ENCODE measurements around the gene MYH8. TPM values are rescaled to one million over a fixed set of nuclear protein-coding genes. Genes with fewer than 3 reads are reported as not detected.

MYH8 gene
- total and polyA plus RNA-seq, 2 of the 13 experiments (the other 11 are each of a cell fraction or from before 2014, with no cell fraction given), result not detected

- H3K27me3 ChIP-seq (ENCODE audit: control insufficient read depth in 1 of 2, insufficient read depth in 2 of 2, low read length in 2 of 2), result no peaks in the 10 kb centered on the region
- H3K36me3 ChIP-seq (replicated peaks in 1 of 2; ENCODE audit: control insufficient read depth in 1 of 2, insufficient read depth in 2 of 2, low read length in 2 of 2), result no peaks in the 10 kb centered on the region
- no peak overlapping the region for H2AFZ ChIP-seq (ENCODE audit: low read length)
- H3K79me2 ChIP-seq (ENCODE audit: insufficient read depth, low read length), result no peaks in the 10 kb centered on the region
- TF ChIP-seq SNAI1 (CRISPR knock-in tag; IDR thresholded peaks at IDR 0.05; ENCODE audit: borderline replicate concordance), result no peak
- TF ChIP-seq CEBPB (IDR thresholded peaks at IDR 0.05; ENCODE audit: borderline replicate concordance, low read depth, low read length), result no peak
- TF ChIP-seq TARDBP (CRISPR knock-in tag; IDR thresholded peaks at IDR 0.05), result no peak
- no peak for TF ChIP-seq TP53 (CRISPR knock-in tag; conservative IDR thresholded peaks at IDR 0.05)
- TF ChIP-seq ZNF276 (CRISPR knock-in tag; IDR thresholded peaks at IDR 0.05; ENCODE audit: low read depth), result no peak
- TF ChIP-seq MED8 (CRISPR knock-in tag; IDR thresholded peaks at IDR 0.05; ENCODE audit: insufficient replicate concordance), result no peak
- no peak overlapping the region for H3K27ac ChIP-seq (ENCODE audit: extremely low read length, insufficient read depth, low read length)
- no peak overlapping the region for H3K4me2 ChIP-seq (ENCODE audit: low read depth, low read length)
- no TSS peak for BruUV-seq (replicated peaks)
- no peak for FAIRE-seq
- WGBS (ENCODE audit: low lambda C conversion rate), result 40% methylated on average over 2 of the region's 2 CpGs
- H3K9ac ChIP-seq (ENCODE audit: insufficient read depth, low read depth, low read length), result no peak overlapping the region
- no peak for ATAC-seq
- H3K4me1 ChIP-seq (ENCODE audit: insufficient read depth, low read length), result no peaks in the 10 kb centered on the region
- H4K20me1 ChIP-seq (ENCODE audit: insufficient read depth, low read length), result no peaks in the 10 kb centered on the region
- POLR2A ChIA-PET, result no interaction called here
- H3K9me3 ChIP-seq (ENCODE audit: low read length), result no peaks in the 10 kb centered on the region
- in situ Hi-C loops (cut with HindIII; ENCODE audit: extremely low pct_ligation_motif_present, low pct_unique_long_range_greater_than_20kb) (no loop called here), intact Hi-C loops (cut with micrococcal nuclease; ENCODE audit: unreplicated experiment) (no loop called here)
- CTCF ChIA-PET (ENCODE audit: low intra/inter-chr PET ratio, low total read pairs), result no interaction called here
- no peak for DNase-seq (ENCODE audit: low spot score)
- no peak overlapping the region for H3K4me3 ChIP-seq (replicated peaks in 1 of 3; ENCODE audit: insufficient read depth in 1 of 3, low read depth in 2 of 3, low read length in 3 of 3)
Measured at GRCh38 chr17:10421211-10421610, 539 bp downstream of the MYH8 start.

GRCh38 chr17:10420811-10421210 is 939 bp downstream of the MYH8 start:
- Histone ChIP-seq H2AFZ (ENCODE audit: low read length) (no peak overlapping the region), H3K4me2 (ENCODE audit: low read depth, low read length) (no peak overlapping the region), H3K36me3 (replicated peaks in 1 of 2; ENCODE audit: control insufficient read depth in 1 of 2, insufficient read depth in 2 of 2, low read length in 2 of 2) (no peaks in the 10 kb centered on the region), H3K9me3 (ENCODE audit: low read length) (no peaks in the 10 kb centered on the region), H3K27ac (ENCODE audit: extremely low read length, insufficient read depth, low read length) (no peak overlapping the region), H3K9ac (ENCODE audit: insufficient read depth, low read depth, low read length) (no peak overlapping the region), H3K27me3 (ENCODE audit: control insufficient read depth in 1 of 2, insufficient read depth in 2 of 2, low read length in 2 of 2) (no peaks in the 10 kb centered on the region), H4K20me1 (ENCODE audit: insufficient read depth, low read length) (no peaks in the 10 kb centered on the region), H3K79me2 (ENCODE audit: insufficient read depth, low read length) (no peaks in the 10 kb centered on the region), H3K4me1 (ENCODE audit: insufficient read depth, low read length) (no peaks in the 10 kb centered on the region), H3K4me3 (replicated peaks in 1 of 3; ENCODE audit: insufficient read depth in 1 of 3, low read depth in 2 of 3, low read length in 3 of 3) (no peak overlapping the region)
- DNase-seq (ENCODE audit: low spot score), result no peak
- no peak for FAIRE-seq
- no peak for ATAC-seq
- in situ Hi-C loops (cut with HindIII; ENCODE audit: extremely low pct_ligation_motif_present, low pct_unique_long_range_greater_than_20kb), result no loop called here
- POLR2A ChIA-PET, result no interaction called here
- intact Hi-C loops (cut with micrococcal nuclease; ENCODE audit: unreplicated experiment), result no loop called here
- CTCF ChIA-PET (ENCODE audit: low intra/inter-chr PET ratio, low total read pairs), result no interaction called here
- BruUV-seq (replicated peaks), result no TSS peak
- WGBS (ENCODE audit: low lambda C conversion rate), result 28% methylated on average over 2 of the region's 2 CpGs
- TF ChIP-seq ZSCAN31 (CRISPR knock-in tag; IDR thresholded peaks at IDR 0.05; ENCODE audit: low read depth) (no peak), PHF5A (CRISPR knock-in tag; IDR thresholded peaks at IDR 0.05; ENCODE audit: low read depth, unreplicated experiment) (no peak), NFATC3 (CRISPR knock-in tag; IDR thresholded peaks at IDR 0.05) (no peak), FOSL2 (CRISPR knock-in tag; IDR thresholded peaks at IDR 0.05) (no peak), RFX5 (IDR thresholded peaks at IDR 0.05; ENCODE audit: low read depth, low read length) (no peak), DZIP1 (CRISPR knock-in tag; IDR thresholded peaks at IDR 0.05) (no peak), FOXA1 (IDR thresholded peaks at IDR 0.05) (no peak), FOXA1 (CRISPR knock-in tag; IDR thresholded peaks at IDR 0.05) (no peak), NFIC (IDR thresholded peaks at IDR 0.05; ENCODE audit: low read length) (no peak), REPIN1 (CRISPR knock-in tag; IDR thresholded peaks at IDR 0.05; ENCODE audit: borderline replicate concordance, low read depth) (no peak), NFE2L2 (IDR thresholded peaks at IDR 0.05; ENCODE audit: low read length) (no peak), ZNF224 (CRISPR knock-in tag; IDR thresholded peaks at IDR 0.05) (no peak)

Data from HepG2 (cell line).